ENCODE data around the gene FUT6. TPM values are rescaled to one million over a fixed set of nuclear protein-coding genes. Genes with fewer than 3 reads are reported as not detected.

Gene FUT6
- total RNA-seq, 1 donor from 2014 or later, result not detected

DNA sequence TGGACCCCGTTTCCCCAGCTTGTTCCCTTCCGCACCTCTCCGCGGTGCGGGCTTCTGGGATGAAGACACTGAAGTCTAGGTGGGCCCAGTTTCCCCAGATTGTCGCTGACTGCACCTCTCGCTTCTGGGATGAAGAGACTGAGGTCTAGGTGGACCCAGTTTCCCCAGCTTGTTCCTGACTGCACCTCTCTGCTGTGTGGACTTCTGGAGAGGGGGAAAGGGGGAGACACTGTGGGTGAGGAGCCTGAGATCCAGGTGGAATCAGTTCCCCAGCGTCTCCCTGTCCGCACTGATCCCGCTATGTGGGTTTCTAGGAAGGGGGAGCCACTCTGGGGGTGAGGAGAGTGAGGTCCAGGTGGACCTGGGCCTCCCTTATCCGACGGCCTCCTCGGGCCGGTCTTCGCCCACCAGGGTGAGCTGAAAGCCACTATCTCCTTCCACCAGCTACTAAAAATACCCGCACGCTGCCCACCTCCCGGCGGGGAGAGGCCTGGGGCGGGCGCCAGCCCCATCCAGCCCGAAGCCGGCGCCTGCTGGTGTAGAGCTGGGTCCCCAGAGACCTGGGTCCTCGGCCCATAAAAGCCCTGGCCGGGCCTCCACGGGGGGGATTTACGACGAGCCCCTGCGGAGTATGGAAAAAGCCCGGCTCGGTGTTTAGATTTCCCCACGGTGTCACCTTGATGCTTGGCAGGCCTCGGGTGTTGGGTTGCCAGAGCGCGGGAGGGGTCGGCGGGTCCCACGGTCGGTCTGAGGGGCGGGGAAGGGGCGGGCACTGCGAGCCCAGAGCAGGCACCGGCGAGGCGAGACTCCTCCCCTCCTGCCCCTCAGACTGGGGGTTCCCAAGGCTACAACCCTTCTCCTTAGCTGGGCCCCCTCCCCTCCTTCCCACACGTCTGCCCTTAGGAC, 10.6 kb downstream of the FUT6 start:
- no peaks in the 10 kb centered on the region for H3K36me3 Mint-ChIP-seq
- TF ChIP-seq CTCF (IDR thresholded peaks at IDR 0.05; ENCODE audit: unreplicated experiment), result no peak
- peak overlapping the region; percentile 99 for H3K27ac Mint-ChIP-seq
- DNase-seq (ENCODE audit: low spot score in 2 of 2, unreplicated experiment in 2 of 2), result peak; percentile 53 to 71
- peaks cover 11% of the 10 kb centered on the region for H3K4me1 Mint-ChIP-seq
- H3K9me3 Mint-ChIP-seq, result no peaks in the 10 kb centered on the region
- H3K27me3 Mint-ChIP-seq (ENCODE audit: low read depth), result peaks cover 7% of the 10 kb centered on the region
- peak overlapping the region; percentile 98 for H3K4me3 Mint-ChIP-seq

DNA sequence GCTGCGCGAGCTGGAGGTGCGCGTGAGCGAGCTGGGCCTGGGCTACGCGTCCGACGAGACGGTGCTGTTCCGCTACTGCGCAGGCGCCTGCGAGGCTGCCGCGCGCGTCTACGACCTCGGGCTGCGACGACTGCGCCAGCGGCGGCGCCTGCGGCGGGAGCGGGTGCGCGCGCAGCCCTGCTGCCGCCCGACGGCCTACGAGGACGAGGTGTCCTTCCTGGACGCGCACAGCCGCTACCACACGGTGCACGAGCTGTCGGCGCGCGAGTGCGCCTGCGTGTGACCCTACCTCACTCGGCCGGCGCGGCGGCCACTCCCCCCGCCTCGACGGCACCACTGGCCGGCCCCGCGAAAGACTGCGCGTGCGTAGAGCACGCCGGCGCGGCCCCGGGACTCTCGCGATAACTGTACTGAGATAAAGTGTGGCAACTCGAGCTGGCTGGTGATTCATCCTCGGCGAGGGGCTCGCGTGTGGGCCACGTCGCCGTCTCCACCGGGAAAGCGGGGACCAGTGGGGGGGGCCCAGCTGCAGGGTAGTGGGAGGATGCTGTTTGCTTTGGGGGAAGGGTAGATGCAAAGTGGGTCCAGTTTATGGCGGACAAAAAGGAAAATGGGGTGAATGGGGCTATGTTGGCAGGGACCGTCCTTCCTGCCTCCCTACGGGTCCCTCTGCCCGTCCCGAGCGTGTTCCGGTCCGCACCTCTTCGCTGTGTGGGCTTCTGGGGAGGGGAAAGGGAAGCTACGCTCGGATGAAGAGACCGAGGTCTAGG, 11.4 kb downstream of the FUT6 start:
- DNase-seq (ENCODE audit: low spot score in 2 of 2, unreplicated experiment in 2 of 2), result peak; percentile 92 to 97
- Mint-ChIP-seq H3K36me3 (no peaks in the 10 kb centered on the region), H3K27me3 (ENCODE audit: low read depth) (peaks cover 4% of the 10 kb centered on the region), H3K4me1 (peaks cover 11% of the 10 kb centered on the region), H3K4me3 (peak overlapping the region; percentile 98), H3K9me3 (no peaks in the 10 kb centered on the region), H3K27ac (peak overlapping the region; percentile 99)
- no peak for TF ChIP-seq CTCF (IDR thresholded peaks at IDR 0.05; ENCODE audit: unreplicated experiment)

DNA sequence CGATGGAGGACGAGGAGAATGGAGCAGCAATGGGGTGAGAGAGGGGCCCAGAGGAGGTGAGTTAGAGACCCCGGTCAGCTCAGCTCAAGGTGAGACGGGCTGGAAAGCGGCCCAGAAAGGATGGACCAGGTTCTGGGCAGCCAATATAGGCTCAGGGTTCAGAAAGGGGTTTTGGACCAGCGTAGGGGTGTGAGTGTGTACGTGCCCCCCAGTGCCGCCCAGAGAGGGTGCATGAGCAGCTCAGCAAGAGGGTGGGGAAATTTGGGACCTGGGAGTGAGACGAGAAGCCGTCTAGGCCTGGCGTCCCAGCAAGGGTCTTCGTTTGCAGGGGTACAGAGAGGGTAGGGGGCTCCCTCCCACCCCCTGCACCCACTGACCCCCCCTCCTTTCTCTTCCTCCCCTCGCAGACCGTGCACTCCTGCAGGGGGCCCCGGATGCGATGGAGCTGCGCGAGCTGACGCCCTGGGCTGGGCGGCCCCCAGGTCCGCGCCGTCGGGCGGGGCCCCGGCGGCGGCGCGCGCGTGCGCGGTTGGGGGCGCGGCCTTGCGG, 12.1 kb downstream of the FUT6 start:
- Mint-ChIP-seq H3K4me3 (peak overlapping the region; percentile 75), H3K27me3 (ENCODE audit: low read depth) (peaks cover 2% of the 10 kb centered on the region), H3K4me1 (peaks cover 11% of the 10 kb centered on the region), H3K9me3 (no peaks in the 10 kb centered on the region), H3K27ac (peak overlapping the region; percentile 91), H3K36me3 (no peaks in the 10 kb centered on the region)
- TF ChIP-seq CTCF (IDR thresholded peaks at IDR 0.05; ENCODE audit: unreplicated experiment), result no peak
- DNase-seq (ENCODE audit: low spot score in 2 of 2, unreplicated experiment in 2 of 2), result no peak

DNA sequence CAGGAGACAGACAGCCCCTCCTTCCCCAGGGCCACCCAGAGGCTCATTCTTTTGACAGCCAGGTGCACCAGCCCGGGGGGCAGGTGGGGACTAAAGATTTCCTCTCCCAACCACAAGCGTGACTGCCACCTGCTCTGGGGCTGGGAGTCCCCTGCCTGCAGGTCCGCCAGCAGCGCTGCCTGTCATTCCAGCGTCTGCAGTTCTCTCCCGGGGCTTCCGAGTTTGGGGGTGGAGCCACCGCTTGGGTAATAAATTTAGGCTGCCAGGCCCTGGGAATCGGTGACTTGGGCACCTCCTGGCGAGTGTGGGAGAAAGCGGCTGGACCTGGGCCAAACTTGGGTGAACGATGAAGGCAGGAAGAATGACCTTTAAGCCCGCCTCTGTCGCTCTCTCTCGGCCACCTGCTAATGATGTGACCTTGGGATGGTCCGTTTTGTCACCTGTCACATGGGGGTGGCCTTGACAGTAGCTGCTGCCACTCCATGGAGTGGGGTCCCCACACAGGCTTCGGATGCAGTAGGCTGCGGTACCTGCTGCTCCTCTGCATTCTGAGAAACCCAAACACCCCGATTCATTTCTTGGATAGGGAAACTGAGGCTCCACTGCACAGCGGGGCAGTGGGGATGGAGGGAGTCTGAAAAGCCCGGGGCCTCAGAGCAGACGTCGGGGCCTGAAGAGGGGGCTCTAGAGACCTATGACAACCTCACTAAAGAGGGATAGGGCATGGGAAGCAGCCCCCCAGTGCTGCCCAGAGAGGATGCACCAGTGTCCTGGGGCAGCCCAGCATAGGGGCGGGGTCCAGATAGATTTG, 12.8 kb downstream of the FUT6 start:
- Mint-ChIP-seq H3K27ac (peak overlapping the region; percentile 91), H3K4me3 (peak overlapping the region; percentile 75), H3K27me3 (ENCODE audit: low read depth) (no peaks in the 10 kb centered on the region), H3K9me3 (no peaks in the 10 kb centered on the region), H3K4me1 (peaks cover 11% of the 10 kb centered on the region), H3K36me3 (no peaks in the 10 kb centered on the region)
- peak; percentile 56 to 76 for DNase-seq (ENCODE audit: low spot score in 2 of 2, unreplicated experiment in 2 of 2)
- no peak for TF ChIP-seq CTCF (IDR thresholded peaks at IDR 0.05; ENCODE audit: unreplicated experiment)

- no peak overlapping the region for H3K4me3 Mint-ChIP-seq
- no peak overlapping the region for H3K27ac Mint-ChIP-seq
- no peaks in the 10 kb centered on the region for H3K36me3 Mint-ChIP-seq
- H3K4me1 Mint-ChIP-seq, result peaks cover 10% of the 10 kb centered on the region
- H3K27me3 Mint-ChIP-seq (ENCODE audit: low read depth), result peaks cover 4% of the 10 kb centered on the region
- TF ChIP-seq CTCF (IDR thresholded peaks at IDR 0.05; ENCODE audit: unreplicated experiment), result no peak
- H3K9me3 Mint-ChIP-seq, result no peaks in the 10 kb centered on the region
- DNase-seq (ENCODE audit: low spot score in 2 of 2, unreplicated experiment in 2 of 2), result no peak
Observed at GRCh38 chr19:5825178-5825577, 14.3 kb downstream of the FUT6 start.
